H54 (cell line): ENCODE data around the gene HVCN1.
"Not testable (repeated sequence)": the region's sequence is repeated elsewhere in the genome, so short reads cannot be mapped to it uniquely, and the experiment has no call there.

Experiments used
- DNase-seq: peaks from one replicate; pipeline ENCODE4 v3.0.0; 2011; ENCODE audit warnings: low spot score, mixed read lengths; ENCODE audit not compliant: insufficient read length
- FAIRE-seq: peaks from 3 replicates; lab custom pipeline; 2011; peaks lifted over from hg19 to GRCh38; lab: Jason Lieb, UNC
- POLR2A ChIP-seq: IDR thresholded peaks from 2 replicates; pipeline ENCODE4 v1.6.1; 2011; ENCODE audit warnings: low read depth, mild to moderate bottlenecking, low read length

Gene HVCN1

DNA sequence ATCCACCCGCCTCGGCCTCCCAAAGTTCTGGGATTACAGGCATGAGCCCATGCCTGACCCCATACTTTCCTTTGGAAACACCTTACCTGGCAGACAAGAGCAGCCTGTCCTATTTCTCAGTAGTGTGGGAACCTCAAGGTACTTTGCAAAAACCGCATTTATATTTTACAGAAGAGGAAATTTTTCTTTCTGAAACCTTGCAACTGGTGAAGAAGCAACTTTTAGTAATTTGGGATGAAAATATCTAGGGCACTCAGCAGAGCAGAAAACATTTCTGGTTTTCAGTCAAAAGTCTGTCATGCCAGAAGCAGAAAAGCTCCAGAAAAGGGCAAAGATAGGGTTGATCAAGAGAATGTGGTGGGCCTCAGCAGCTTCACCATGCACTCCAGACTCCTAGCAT lies 21.2 kb downstream of the HVCN1 start:
- no peak for TF ChIP-seq POLR2A
- no peak for DNase-seq
- no peak for FAIRE-seq

- no peak for FAIRE-seq
- no peak for TF ChIP-seq POLR2A
Measured at GRCh38 chr12:110666892-110667291, 22.0 kb downstream of the HVCN1 start.

GRCh38 chr12:110661337-110661972 lies 27.5 kb downstream of the HVCN1 start:
- TF ChIP-seq POLR2A: no peak
- no peak for DNase-seq
- FAIRE-seq: no peak

More at GRCh38 chr12:110666892-110667291, 22.0 kb downstream of the HVCN1 start:
- DNase-seq: no peak

DNA sequence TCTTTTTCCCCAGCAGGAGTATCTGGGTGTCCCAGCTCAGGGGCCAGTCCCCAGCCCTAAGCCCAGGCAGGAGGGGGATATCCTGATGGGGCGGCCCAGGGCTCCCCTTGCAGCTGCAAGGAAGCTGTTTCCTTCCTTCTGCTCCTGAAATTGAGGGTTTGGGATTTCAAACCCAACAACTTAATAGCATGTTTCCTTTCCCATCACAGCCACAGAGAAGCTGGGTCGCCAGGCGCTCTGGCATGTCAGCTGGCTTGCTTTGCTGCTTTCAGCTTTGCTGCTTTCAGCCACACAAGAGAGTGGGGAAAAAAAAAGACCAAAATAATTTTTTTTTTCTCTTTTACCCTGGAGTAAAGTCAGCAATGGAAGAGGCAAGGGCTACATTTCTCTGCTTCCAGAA lies 30.0 kb downstream of the HVCN1 start:
- no peak for TF ChIP-seq POLR2A
- FAIRE-seq (no peak), DNase-seq (no peak)

- FAIRE-seq: no peak
Measured at GRCh38 chr12:110658242-110658641, 30.7 kb downstream of the HVCN1 start.

DNA sequence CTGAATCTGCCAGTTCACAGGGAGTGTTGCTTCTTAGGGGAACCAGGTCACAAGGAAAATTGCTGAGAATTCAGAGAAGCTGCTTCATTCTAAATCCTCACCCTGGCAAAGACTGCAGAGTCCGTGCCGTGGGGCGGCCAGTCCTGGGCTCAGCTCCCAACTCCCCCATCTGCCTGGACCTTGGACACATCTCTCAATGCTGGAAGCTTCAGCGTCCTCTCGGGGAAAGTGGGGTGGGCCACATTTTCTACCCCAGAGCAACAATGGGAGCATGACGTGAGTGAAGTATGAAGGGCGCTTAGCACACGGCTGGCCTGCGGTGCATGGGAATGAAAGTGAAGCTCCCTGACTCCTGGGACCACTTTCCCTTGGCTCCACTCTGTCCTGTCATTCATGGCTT lies 31.2 kb downstream of the HVCN1 start:
- no peak for TF ChIP-seq POLR2A
- FAIRE-seq: no peak
- DNase-seq: no peak

More at GRCh38 chr12:110658242-110658641, 30.7 kb downstream of the HVCN1 start:
- no peak for DNase-seq
- TF ChIP-seq POLR2A: no peak

GRCh38 chr12:110656071-110656655 lies 32.8 kb downstream of the HVCN1 start:
- FAIRE-seq: no peak
- no peak for TF ChIP-seq POLR2A
- no peak for DNase-seq

DNA sequence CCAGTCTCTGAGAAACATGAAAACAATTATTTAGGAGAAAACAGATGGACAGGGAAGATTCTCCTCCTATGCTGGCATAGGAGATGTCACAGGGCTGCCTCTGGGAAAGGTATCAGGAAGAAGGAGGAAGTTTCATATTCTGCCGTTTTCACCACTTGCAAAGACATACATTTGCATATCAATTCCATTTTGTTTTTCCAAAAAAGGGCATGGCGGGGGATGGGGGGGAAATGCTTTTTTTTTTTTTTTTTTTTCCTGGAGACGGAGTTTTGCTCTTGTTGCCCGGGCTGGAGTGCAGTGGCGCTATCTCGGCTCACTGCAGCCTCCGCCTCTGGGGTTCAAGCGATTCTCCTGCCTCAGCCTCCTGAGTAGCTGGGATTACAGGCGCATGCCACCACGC lies 34.7 kb downstream of the HVCN1 start:
- DNase-seq, FAIRE-seq: not testable (repeated sequence)

DNA sequence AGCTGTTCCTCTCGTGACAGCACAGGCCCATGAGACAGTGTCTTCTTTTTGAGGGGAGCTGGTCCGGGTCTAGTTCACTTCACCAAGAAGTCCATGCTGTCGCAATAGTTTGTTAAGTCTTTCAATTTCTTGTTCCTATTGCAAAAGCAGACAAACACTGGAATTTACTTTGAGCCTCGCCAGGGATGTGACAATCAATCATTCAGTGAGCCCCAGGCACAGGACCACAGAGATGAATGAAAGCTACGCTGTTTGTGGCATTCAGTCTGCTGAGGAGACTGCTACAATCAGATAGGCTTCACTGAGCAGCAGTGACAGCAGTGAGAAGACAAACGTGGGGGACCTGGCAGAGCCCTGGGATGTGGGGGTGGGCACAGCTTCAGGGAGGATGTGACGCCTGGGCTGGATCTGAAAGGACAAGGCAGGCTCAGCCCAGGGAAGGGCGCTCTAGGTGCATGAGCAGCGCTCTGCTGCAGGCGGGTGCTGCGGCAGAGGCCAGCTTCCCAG lies 39.5 kb downstream of the HVCN1 start:
- FAIRE-seq (no peak), DNase-seq (no peak)
- no peak for TF ChIP-seq POLR2A

DNA sequence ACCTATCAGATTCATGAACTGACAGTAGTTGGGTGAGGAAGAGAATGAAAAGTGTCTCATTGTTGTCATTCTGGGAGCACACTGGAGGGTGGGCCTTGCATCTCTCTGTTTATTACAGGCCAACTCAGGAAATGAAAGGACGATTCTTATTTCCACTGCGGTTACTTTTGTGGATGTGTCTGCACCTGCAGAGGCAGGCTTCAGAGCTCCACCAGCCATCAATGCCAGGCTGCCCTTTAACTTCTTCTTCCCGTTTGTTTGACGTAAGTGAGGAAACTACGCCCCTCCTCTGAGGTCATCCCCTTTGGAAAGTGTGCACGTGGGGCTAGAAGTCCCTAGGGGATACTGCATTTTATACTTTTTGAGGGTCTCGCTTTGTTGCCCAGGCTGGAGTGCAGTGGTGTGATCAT lies 41.3 kb downstream of the HVCN1 start:
- no peak for TF ChIP-seq POLR2A
- DNase-seq (no peak), FAIRE-seq (no peak)

- DNase-seq: no peak
- TF ChIP-seq POLR2A: no peak
- no peak for FAIRE-seq
Measured at GRCh38 chr12:110641521-110641920, 47.4 kb downstream of the HVCN1 start.

DNA sequence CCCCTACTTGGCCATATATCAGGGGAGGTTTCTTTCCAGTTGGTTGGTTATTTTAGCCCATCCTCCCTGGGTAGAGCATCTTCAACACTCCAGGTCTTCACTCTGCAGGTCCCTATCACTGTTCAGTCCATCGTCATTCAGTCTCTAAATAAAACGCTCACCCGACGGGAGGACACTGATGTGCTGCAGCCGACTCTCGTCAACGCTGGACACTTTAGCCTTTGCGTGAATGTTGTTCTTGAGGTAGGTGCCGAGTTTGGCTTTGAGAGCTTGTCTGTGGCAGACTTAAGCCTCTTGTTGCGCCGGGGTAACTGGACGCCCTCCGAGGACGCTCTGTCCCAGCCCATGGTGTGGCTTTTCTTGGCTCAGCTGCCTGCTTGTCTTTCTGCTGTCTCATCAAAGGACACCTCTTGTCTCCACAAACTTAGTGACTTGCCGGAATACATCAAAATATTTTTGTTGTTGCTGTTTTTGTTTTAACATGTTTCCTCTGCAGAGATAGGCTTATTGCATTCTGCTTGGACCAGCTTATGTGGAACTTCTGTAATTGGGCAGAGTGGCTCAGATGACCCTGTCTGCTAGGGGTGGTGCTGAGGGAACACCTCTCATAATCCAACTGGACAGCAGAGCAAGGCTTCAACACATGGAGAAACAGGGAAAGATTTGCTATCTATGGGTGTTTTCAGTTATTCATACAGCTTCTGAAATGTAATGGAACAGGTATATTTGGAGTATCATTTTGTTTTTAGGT lies 48.5 kb downstream of the HVCN1 start:
- TF ChIP-seq POLR2A: no peak
- DNase-seq (no peak), FAIRE-seq (no peak)

- TF ChIP-seq POLR2A: no peak
- no peak for FAIRE-seq
- DNase-seq: no peak
Measured at GRCh38 chr12:110639336-110640141, 49.4 kb downstream of the HVCN1 start.
